ENCODE data around the gene CPEB1.

Gene CPEB1

GRCh38 chr15:82538961-82539690 is 108.0 kb downstream of the CPEB1 start:
- Histone ChIP-seq H2BK5ac (ENCODE audit: low read depth, low read length, poor library complexity, severe bottlenecking) (no peak overlapping the region), H2AFZ (ENCODE audit: low read depth, low read length) (no peak overlapping the region), H2BK120ac (ENCODE audit: low read depth, low read length) (no peak overlapping the region), H3K27ac (ENCODE audit: low read length, poor library complexity, severe bottlenecking) (no peak overlapping the region), H3K18ac (ENCODE audit: low read depth in 1 of 2, low read length in 2 of 2) (peak overlapping the region in 1 of 2 experiments; percentile 85), H3K4ac (ENCODE audit: low read depth in 1 of 2, low read length in 2 of 2) (peak overlapping the region in 1 of 2 experiments; percentile 69), H2BK15ac (ENCODE audit: low read depth, poor library complexity, severe bottlenecking) (no peak overlapping the region), H3K79me1 (replicated peaks; ENCODE audit: low read length, poor library complexity, severe bottlenecking) (peaks cover under 1% of the 10 kb centered on the region), H3K4me3 (ENCODE audit: insufficient read depth in 1 of 2, low read depth in 1 of 2, low read length in 2 of 2) (peak overlapping the region; percentile 77 to 98), H3K36me3 (ENCODE audit: control insufficient read depth in 1 of 2, insufficient read depth in 2 of 2, low read depth in 1 of 2, low read length in 2 of 2) (peaks cover 27 to 51% of the 10 kb centered on the region in 2 experiments), H3K14ac (ENCODE audit: low read length in 2 of 2) (no peak overlapping the region), H3K4me2 (ENCODE audit: low read length, poor library complexity, severe bottlenecking) (peak overlapping the region; percentile 66), H2AK5ac (ENCODE audit: low read length, severe bottlenecking) (no peak overlapping the region), H3K23ac (ENCODE audit: low read length in 2 of 2) (no peak overlapping the region), H3K4me1 (ENCODE audit: control insufficient read depth, insufficient read depth, low read depth, low read length) (peaks cover 11% of the 10 kb centered on the region), H4K91ac (ENCODE audit: low read length) (no peak overlapping the region), H3K27me3 (ENCODE audit: control insufficient read depth in 1 of 2, insufficient read depth in 1 of 2, low read length in 2 of 2) (no peaks in the 10 kb centered on the region), H3K9me3 (ENCODE audit: control insufficient read depth, low read length) (no peaks in the 10 kb centered on the region), H3K9ac (ENCODE audit: low read length) (peak overlapping the region; percentile 98), H2BK12ac (ENCODE audit: low read length in 2 of 2) (no peak overlapping the region), H4K8ac (ENCODE audit: low read length) (no peak overlapping the region)
- DNase-seq: peak; percentile 34
- 10% methylated on average over 28 of the region's 28 CpGs for whole genome bisulfite sequencing

- no peak overlapping the region for H4K8ac ChIP-seq (ENCODE audit: low read length)
- no peak overlapping the region for H3K4me2 ChIP-seq (ENCODE audit: low read length, poor library complexity, severe bottlenecking)
- H3K9ac ChIP-seq (ENCODE audit: low read length): peak overlapping the region; percentile 98
- no peak overlapping the region for H2BK120ac ChIP-seq (ENCODE audit: low read depth, low read length)
- peaks cover 44 to 50% of the 10 kb centered on the region in 2 experiments for H3K36me3 ChIP-seq (ENCODE audit: control insufficient read depth in 1 of 2, insufficient read depth in 2 of 2, low read depth in 1 of 2, low read length in 2 of 2)
- no peak overlapping the region for H3K4me3 ChIP-seq (ENCODE audit: insufficient read depth in 1 of 2, low read depth in 1 of 2, low read length in 2 of 2)
- H2BK12ac ChIP-seq (ENCODE audit: low read length in 2 of 2): no peak overlapping the region
- no peak for DNase-seq
- H3K14ac ChIP-seq (ENCODE audit: low read length in 2 of 2): no peak overlapping the region
- peaks cover 5% of the 10 kb centered on the region for H3K79me1 ChIP-seq (replicated peaks; ENCODE audit: low read length, poor library complexity, severe bottlenecking)
- H3K18ac ChIP-seq (ENCODE audit: low read depth in 1 of 2, low read length in 2 of 2): no peak overlapping the region
- H4K91ac ChIP-seq (ENCODE audit: low read length): no peak overlapping the region
- 93% methylated on average over 2 of the region's 4 CpGs for WGBS
- no peak overlapping the region for H2BK15ac ChIP-seq (ENCODE audit: low read depth, poor library complexity, severe bottlenecking)
- H2BK5ac ChIP-seq (ENCODE audit: low read depth, low read length, poor library complexity, severe bottlenecking): no peak overlapping the region
- no peaks in the 10 kb centered on the region for H3K9me3 ChIP-seq (ENCODE audit: control insufficient read depth, low read length)
- no peaks in the 10 kb centered on the region for H3K27me3 ChIP-seq (ENCODE audit: control insufficient read depth in 1 of 2, insufficient read depth in 1 of 2, low read length in 2 of 2)
- H3K23ac ChIP-seq (ENCODE audit: low read length in 2 of 2): no peak overlapping the region
- no peak overlapping the region for H3K4ac ChIP-seq (ENCODE audit: low read depth in 1 of 2, low read length in 2 of 2)
- H2AK5ac ChIP-seq (ENCODE audit: low read length, severe bottlenecking): no peak overlapping the region
- H3K27ac ChIP-seq (ENCODE audit: low read length, poor library complexity, severe bottlenecking): no peak overlapping the region
- H3K4me1 ChIP-seq (ENCODE audit: control insufficient read depth, insufficient read depth, low read depth, low read length): peaks cover 9% of the 10 kb centered on the region
- no peak overlapping the region for H2AFZ ChIP-seq (ENCODE audit: low read depth, low read length)
These were observed 109.7 kb downstream of the CPEB1 start for GRCh38 chr15:82537351-82537908.

- Histone ChIP-seq H2BK12ac (ENCODE audit: low read length in 2 of 2) (no peak overlapping the region), H3K9me3 (ENCODE audit: control insufficient read depth, low read length) (no peaks in the 10 kb centered on the region), H3K4me3 (ENCODE audit: insufficient read depth in 1 of 2, low read depth in 1 of 2, low read length in 2 of 2) (no peak overlapping the region), H3K23ac (ENCODE audit: low read length in 2 of 2) (no peak overlapping the region), H3K18ac (ENCODE audit: low read depth in 1 of 2, low read length in 2 of 2) (no peak overlapping the region), H3K27ac (ENCODE audit: low read length, poor library complexity, severe bottlenecking) (peak overlapping the region; percentile 37), H3K4ac (ENCODE audit: low read depth in 1 of 2, low read length in 2 of 2) (no peak overlapping the region), H2AK5ac (ENCODE audit: low read length, severe bottlenecking) (no peak overlapping the region), H2BK15ac (ENCODE audit: low read depth, poor library complexity, severe bottlenecking) (no peak overlapping the region), H3K4me1 (ENCODE audit: control insufficient read depth, insufficient read depth, low read depth, low read length) (peaks cover 9% of the 10 kb centered on the region), H2BK5ac (ENCODE audit: low read depth, low read length, poor library complexity, severe bottlenecking) (no peak overlapping the region), H3K14ac (ENCODE audit: low read length in 2 of 2) (no peak overlapping the region), H3K36me3 (ENCODE audit: control insufficient read depth in 1 of 2, insufficient read depth in 2 of 2, low read depth in 1 of 2, low read length in 2 of 2) (peaks cover 47 to 48% of the 10 kb centered on the region in 2 experiments), H3K27me3 (ENCODE audit: control insufficient read depth in 1 of 2, insufficient read depth in 1 of 2, low read length in 2 of 2) (no peaks in the 10 kb centered on the region), H4K91ac (ENCODE audit: low read length) (no peak overlapping the region), H3K9ac (ENCODE audit: low read length) (peak overlapping the region; percentile 98), H3K79me1 (replicated peaks; ENCODE audit: low read length, poor library complexity, severe bottlenecking) (peaks cover 5% of the 10 kb centered on the region), H4K8ac (ENCODE audit: low read length) (no peak overlapping the region), H2BK120ac (ENCODE audit: low read depth, low read length) (no peak overlapping the region), H2AFZ (ENCODE audit: low read depth, low read length) (no peak overlapping the region), H3K4me2 (ENCODE audit: low read length, poor library complexity, severe bottlenecking) (no peak overlapping the region)
- 94% methylated on average over 11 of the region's 11 CpGs for WGBS
- no peak for DNase-seq
These were observed 110.5 kb downstream of the CPEB1 start for GRCh38 chr15:82536409-82537350.

Data from mesenchymal stem cell (in vitro differentiated cells and primary cell).